Skeletal muscle tissue (tissue), 4 donors: Measurements from ENCODE around the gene ADGRV1. TPM values are rescaled to one million over a fixed set of nuclear protein-coding genes. Genes with fewer than 3 reads are reported as not detected.
"Not testable (repeated sequence)": the region's sequence is repeated elsewhere in the genome, so short reads cannot be mapped to it uniquely, and the experiment has no call there.

Experiments used
- H3K27ac ChIP-seq: one replicate; pipeline ENCODE4 v1.7.0; 2013; ENCODE audit warnings: mild to moderate bottlenecking, low read depth, low read length, inconsistent platforms
- H3K27me3 ChIP-seq, 3 donors: one replicate each; pipeline ENCODE4 v1.7.0; 2013; ENCODE audit warnings: low read length in 3 of 3; ENCODE audit not compliant: control insufficient read depth in 3 of 3, insufficient read depth in 3 of 3
- H3K36me3 ChIP-seq, 3 donors: one replicate each; pipeline ENCODE4 v1.7.0; 2013; ENCODE audit warnings: low read length in 3 of 3; ENCODE audit not compliant: control insufficient read depth in 3 of 3, insufficient read depth in 3 of 3
- H3K4me1 ChIP-seq, 3 donors: one replicate each; pipeline ENCODE4 v1.7.0; 2013; ENCODE audit warnings: low read length in 3 of 3, mild to moderate bottlenecking in 3 of 3; ENCODE audit not compliant: control insufficient read depth in 3 of 3, insufficient read depth in 3 of 3
- H3K4me3 ChIP-seq, 3 donors: one replicate each; pipeline ENCODE4 v1.7.0; 2013; ENCODE audit warnings: low read length in 3 of 3
- H3K9ac ChIP-seq, 3 donors: one replicate each; pipeline ENCODE4 v1.7.0; 2013; ENCODE audit warnings: low read length in 3 of 3, mild to moderate bottlenecking in 3 of 3, moderate library complexity in 2 of 3, low read depth in 1 of 3
- H3K9me3 ChIP-seq, 3 donors: one replicate each; pipeline ENCODE4 v1.7.0; 2013; ENCODE audit warnings: low read length in 3 of 3; ENCODE audit not compliant: control insufficient read depth in 3 of 3
- total RNA-seq: library from RNA; depleted of rRNA; stranded (reverse); fragments of >200 nt; gene quantifications from one replicate; pipeline ENCODE4 v1.2.3, GENCODE V29; 2014
- donor health status: Osteomylitis.

ADGRV1 gene
- total RNA-seq, 1 donor from 2014 or later, result 2.6 TPM

DNA sequence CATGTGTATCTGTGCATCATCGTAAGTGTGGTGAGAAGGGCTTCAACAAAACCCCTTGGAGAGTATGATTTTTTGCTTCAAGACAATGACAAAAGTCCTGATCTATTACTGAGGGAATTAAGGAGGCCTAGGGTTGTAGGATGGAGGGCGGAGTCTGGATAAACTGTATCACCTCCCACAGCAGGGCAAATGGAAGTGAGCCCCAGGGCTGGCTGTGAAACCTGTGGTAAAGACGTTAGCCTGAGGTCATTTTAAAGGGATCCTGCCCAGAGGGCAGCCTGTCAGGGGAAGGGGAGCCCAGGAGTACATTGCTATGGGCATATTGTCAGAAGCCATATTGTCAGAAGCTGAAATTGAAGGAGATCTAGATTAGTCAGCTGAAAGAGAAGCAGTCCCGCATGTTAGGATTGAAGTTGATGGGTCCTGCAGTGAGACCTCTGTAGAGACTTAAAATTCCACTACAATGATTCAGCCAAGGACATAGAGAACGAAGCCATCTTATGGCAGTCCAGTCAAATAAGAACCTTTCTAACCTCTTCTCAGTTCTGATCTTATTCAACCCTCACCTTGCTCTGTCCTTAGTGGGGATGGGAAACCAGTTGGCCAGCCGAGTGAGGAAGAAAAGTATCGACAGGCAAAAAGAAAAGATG, 26.9 kb downstream of the ADGRV1 start:
- H3K27ac ChIP-seq, result no peak overlapping the region

DNA sequence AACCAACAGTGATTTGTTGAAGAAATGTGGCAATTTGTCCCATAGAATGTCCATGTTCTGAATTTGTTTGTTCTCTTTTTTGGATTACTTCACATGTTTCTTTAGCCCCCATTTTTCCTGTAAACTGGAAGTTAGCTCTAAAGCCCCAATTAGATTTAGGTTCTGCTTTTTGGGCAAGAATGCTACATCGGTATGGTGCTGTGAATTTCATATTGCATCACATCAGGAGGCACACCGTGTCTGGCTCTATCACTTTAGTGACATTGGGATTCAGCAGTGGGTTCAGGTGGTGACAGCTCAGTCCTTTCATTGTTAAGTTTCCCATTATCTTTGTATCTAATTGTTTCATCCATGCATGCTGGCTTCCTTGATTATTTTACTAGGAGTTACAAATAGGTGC, 27.9 kb downstream of the ADGRV1 start:
- Histone ChIP-seq H3K4me3 (no peak overlapping the region), H3K27me3 (peaks cover 0 to 5% (median 0%) of the 10 kb centered on the region in 3 donors), H3K36me3 (no peaks in the 10 kb centered on the region), H3K9me3 (no peaks in the 10 kb centered on the region), H3K9ac (no peak overlapping the region), H3K4me1 (no peaks in the 10 kb centered on the region), H3K27ac (no peak overlapping the region)

More for the DNA sequence above, 26.9 kb downstream of the ADGRV1 start:
- no peak overlapping the region for H3K9ac ChIP-seq
- no peaks in the 10 kb centered on the region for H3K4me1 ChIP-seq
- no peaks in the 10 kb centered on the region for H3K9me3 ChIP-seq
- no peaks in the 10 kb centered on the region for H3K36me3 ChIP-seq
- H3K27me3 ChIP-seq, result peaks cover 0 to 5% (median 0%) of the 10 kb centered on the region in 3 donors
- no peak overlapping the region for H3K4me3 ChIP-seq

DNA sequence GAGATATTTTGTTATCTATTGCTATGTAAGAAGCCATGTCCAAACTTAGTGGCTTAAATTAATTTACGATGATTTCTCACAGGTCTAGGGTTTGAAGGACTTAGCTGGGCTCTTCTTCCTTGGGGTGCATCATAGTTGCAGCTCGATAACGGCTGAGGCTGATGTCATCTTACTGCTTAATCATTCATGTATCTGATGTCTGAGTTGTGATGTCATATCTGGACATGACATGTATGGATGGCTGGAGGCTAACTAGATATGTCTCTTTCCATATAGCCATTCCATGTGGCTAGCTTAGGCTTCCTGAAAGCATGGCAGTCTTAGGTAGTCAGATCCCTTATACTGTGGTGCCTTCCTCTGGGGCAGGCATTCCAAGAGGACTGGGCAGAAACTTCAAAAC, 31.6 kb downstream of the ADGRV1 start:
- no peak overlapping the region for H3K9ac ChIP-seq
- H3K36me3 ChIP-seq, result no peaks in the 10 kb centered on the region
- H3K9me3 ChIP-seq, result no peaks in the 10 kb centered on the region
- H3K4me1 ChIP-seq, result no peaks in the 10 kb centered on the region
- H3K4me3 ChIP-seq, result no peak overlapping the region
- H3K27ac ChIP-seq, result no peak overlapping the region
- peaks cover 0 to 5% (median 0%) of the 10 kb centered on the region in 3 donors for H3K27me3 ChIP-seq

- H3K4me1 ChIP-seq, H3K9me3 ChIP-seq, H3K27ac ChIP-seq, H3K27me3 ChIP-seq, H3K36me3 ChIP-seq, H3K4me3 ChIP-seq, H3K9ac ChIP-seq: not testable (repeated sequence)
Observed at GRCh38 chr5:90593083-90593482, 34.5 kb downstream of the ADGRV1 start.

DNA sequence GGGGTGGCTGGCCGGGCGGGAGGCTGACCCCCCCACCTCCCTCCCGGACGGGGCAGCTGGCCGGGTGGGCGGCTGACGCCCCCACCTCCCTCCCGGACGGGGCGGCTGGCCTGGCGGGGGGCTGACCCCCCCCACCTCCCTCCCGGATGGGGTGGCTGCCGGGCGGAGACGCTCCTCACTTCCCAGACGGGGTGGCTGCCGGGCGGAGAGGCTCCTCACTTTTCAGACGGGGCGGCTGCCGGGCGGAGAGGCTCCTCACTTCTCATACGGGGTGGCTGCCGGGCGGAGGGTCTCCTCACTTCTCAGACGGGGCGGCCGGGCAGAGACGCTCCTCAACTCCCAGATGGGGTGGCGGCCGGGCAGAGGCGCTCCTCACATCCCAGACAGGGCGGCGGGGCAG, 37.2 kb downstream of the ADGRV1 start:
- H3K27me3 ChIP-seq, H3K9me3 ChIP-seq, H3K36me3 ChIP-seq, H3K27ac ChIP-seq, H3K9ac ChIP-seq, H3K4me3 ChIP-seq, H3K4me1 ChIP-seq: not testable (repeated sequence)

DNA sequence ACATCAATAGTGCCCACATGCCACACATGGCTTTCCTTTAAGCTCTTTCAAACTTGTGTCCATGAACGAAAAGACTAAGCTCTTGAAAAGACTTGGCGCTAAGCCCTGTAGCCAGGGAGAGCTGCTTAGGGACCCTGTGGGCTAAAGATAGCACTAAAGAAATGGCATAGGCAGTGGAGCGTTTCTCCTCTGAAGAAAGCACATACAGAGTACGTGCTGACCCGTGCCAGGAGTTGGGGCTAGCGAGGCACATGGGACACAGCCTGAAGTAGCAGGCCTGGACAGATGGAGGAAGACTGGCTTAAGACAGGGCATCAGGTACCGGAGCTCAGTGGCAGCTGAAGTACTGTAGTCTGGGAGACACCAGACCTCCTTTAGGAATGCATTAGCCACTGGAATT, 39.7 kb downstream of the ADGRV1 start:
- no peak overlapping the region for H3K27ac ChIP-seq
- peaks cover 0 to 2% (median 0%) of the 10 kb centered on the region in 3 donors for H3K27me3 ChIP-seq
- H3K4me1 ChIP-seq, result no peaks in the 10 kb centered on the region
- H3K9ac ChIP-seq, result no peak overlapping the region
- H3K4me3 ChIP-seq, result no peak overlapping the region
- no peaks in the 10 kb centered on the region for H3K9me3 ChIP-seq
- no peaks in the 10 kb centered on the region for H3K36me3 ChIP-seq

DNA sequence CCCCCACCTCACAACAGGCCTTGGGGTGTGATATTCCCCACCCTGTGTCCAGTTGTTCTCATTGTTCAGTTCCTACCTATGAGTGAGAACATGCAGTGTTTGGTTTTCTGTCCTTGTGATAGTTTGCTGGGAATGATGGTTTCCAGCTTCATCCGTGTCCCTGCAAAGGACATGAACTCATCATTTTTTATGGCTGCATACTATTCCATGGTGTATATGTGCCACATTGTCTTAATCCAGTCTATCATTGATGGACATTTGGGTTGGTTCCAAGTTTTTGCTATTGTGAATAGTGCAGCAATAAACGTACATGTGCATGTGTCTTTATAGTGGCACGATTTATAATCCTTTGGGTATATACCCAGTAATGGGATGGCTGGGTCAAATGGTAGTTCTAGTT, 41.7 kb downstream of the ADGRV1 start:
- not testable (repeated sequence) for H3K36me3 ChIP-seq, H3K9ac ChIP-seq, H3K27me3 ChIP-seq, H3K27ac ChIP-seq, H3K9me3 ChIP-seq, H3K4me1 ChIP-seq, H3K4me3 ChIP-seq

- H3K9ac ChIP-seq, result no peak overlapping the region
- H3K4me3 ChIP-seq, result no peak overlapping the region
- H3K36me3 ChIP-seq, result no peaks in the 10 kb centered on the region
- no peaks in the 10 kb centered on the region for H3K9me3 ChIP-seq
- H3K4me1 ChIP-seq, result no peaks in the 10 kb centered on the region
- H3K27ac ChIP-seq, result no peak overlapping the region
- peaks cover 0 to 2% (median 2%) of the 10 kb centered on the region in 3 donors for H3K27me3 ChIP-seq
Observed at GRCh38 chr5:90601468-90601867, 42.9 kb downstream of the ADGRV1 start.

GRCh38 chr5:90602681-90603080, 44.1 kb downstream of the ADGRV1 start:
- no peak overlapping the region for H3K4me3 ChIP-seq
- no peak overlapping the region for H3K9ac ChIP-seq
- H3K36me3 ChIP-seq, result no peaks in the 10 kb centered on the region
- H3K4me1 ChIP-seq, result no peaks in the 10 kb centered on the region
- peaks cover 0 to 2% (median 2%) of the 10 kb centered on the region in 3 donors for H3K27me3 ChIP-seq
- no peaks in the 10 kb centered on the region for H3K9me3 ChIP-seq
- H3K27ac ChIP-seq, result no peak overlapping the region

GRCh38 chr5:90606539-90606938, 47.9 kb downstream of the ADGRV1 start:
- H3K4me1 ChIP-seq, result no peaks in the 10 kb centered on the region
- no peak overlapping the region for H3K27ac ChIP-seq
- H3K9ac ChIP-seq, result no peak overlapping the region
- H3K9me3 ChIP-seq, result no peaks in the 10 kb centered on the region
- peaks cover 0 to 3% (median 2%) of the 10 kb centered on the region in 3 donors for H3K27me3 ChIP-seq
- H3K36me3 ChIP-seq, result no peaks in the 10 kb centered on the region
- no peak overlapping the region for H3K4me3 ChIP-seq
